PC-3 (cell line): Measurements from ENCODE around the gene FMNL2.

Experiments
- EZH2 ChIP-seq: fragments of 300-600 bp; sonication (generic); IDR thresholded peaks from one replicate; pipeline ENCODE4 v1.6.1; 2017; ENCODE audit warnings: antibody characterized with exemption, mild to moderate bottlenecking, low read length; ENCODE audit not compliant: unreplicated experiment
- EZH2phosphoT487 ChIP-seq: fragments of 300-600 bp; sonication (generic); IDR thresholded peaks from 2 replicates; pipeline ENCODE4 v1.6.1; 2018; ENCODE audit warnings: mild to moderate bottlenecking, antibody characterized with exemption, low read length, borderline replicate concordance
- TF ChIP-seq, protein P1 (sequence below): fragments of 300-600 bp; sonication (generic); conservative IDR thresholded peaks from 2 replicates; pipeline ENCODE4 v1.5.1; 2017; ENCODE audit warnings: antibody characterized with exemption, low read depth, mild to moderate bottlenecking, low read length

DNA sequence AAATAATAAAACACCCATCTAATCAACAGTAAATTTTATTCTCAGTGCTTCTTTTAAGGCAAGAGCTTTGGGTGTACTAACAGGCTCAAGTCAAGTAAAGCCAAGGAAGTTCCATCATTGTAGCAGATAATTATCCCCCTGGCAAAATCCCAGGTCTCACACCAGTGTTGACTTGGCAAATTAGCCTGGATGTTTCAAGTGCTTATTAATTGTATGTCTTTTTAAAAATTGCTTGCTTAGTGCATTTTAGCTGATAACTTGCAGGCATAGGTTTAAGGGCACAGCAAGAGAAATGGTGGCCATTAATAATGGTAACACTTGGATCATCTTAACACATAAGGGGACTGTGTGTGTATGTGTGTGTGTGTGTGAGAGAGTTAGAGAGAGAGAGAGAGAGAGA is 42.0 kb upstream of the FMNL2 start:
- TF ChIP-seq, protein P1, sequence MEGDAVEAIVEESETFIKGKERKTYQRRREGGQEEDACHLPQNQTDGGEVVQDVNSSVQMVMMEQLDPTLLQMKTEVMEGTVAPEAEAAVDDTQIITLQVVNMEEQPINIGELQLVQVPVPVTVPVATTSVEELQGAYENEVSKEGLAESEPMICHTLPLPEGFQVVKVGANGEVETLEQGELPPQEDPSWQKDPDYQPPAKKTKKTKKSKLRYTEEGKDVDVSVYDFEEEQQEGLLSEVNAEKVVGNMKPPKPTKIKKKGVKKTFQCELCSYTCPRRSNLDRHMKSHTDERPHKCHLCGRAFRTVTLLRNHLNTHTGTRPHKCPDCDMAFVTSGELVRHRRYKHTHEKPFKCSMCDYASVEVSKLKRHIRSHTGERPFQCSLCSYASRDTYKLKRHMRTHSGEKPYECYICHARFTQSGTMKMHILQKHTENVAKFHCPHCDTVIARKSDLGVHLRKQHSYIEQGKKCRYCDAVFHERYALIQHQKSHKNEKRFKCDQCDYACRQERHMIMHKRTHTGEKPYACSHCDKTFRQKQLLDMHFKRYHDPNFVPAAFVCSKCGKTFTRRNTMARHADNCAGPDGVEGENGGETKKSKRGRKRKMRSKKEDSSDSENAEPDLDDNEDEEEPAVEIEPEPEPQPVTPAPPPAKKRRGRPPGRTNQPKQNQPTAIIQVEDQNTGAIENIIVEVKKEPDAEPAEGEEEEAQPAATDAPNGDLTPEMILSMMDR = no peak
- TF ChIP-seq EZH2 (no peak), EZH2phosphoT487 (no peak)
